Esophagus muscularis mucosa (tissue), 4 donors: ENCODE results near the gene LRCOL1. TPM values are rescaled to one million over a fixed set of nuclear protein-coding genes. Genes with fewer than 3 reads are reported as not detected.

ENCODE experiments used
- DNase-seq: peaks from one replicate; pipeline ENCODE4 v3.0.0-alpha.2; 2017; ENCODE audit errors: extremely low spot score
- H3K27ac ChIP-seq, 4 donors: fragments of 200-600 bp; sonication (generic); replicated peaks in 1 of 4; 1 replicate in 3 of 4; 2 replicates in 1 of 4; pipeline ENCODE4 v1.5.1; 2016 to 2019; ENCODE audit warnings: mild to moderate bottlenecking in 1 of 4
- H3K27me3 ChIP-seq, 4 donors: fragments of 200-600 bp; sonication (generic); one replicate each; pipeline versions ENCODE4 v1.5.1 to v1.6.0; 2016 to 2019
- H3K36me3 ChIP-seq, 4 donors: fragments of 200-600 bp; sonication (generic); one replicate each; pipeline ENCODE4 v1.5.1; 2016 to 2019
- H3K4me1 ChIP-seq, 4 donors: fragments of 200-600 bp; sonication (generic); one replicate each; pipeline ENCODE4 v1.5.1; 2016 to 2019
- H3K4me3 ChIP-seq, 4 donors: fragments of 200-600 bp; sonication (generic); 1 replicate in 2 of 4; 2 replicates in 2 of 4; pipeline ENCODE4 v1.5.1; 2016 to 2019; ENCODE audit warnings: mild to moderate bottlenecking in 4 of 4, moderate library complexity in 1 of 4
- H3K9me3 ChIP-seq, 4 donors: fragments of 200-600 bp; sonication (generic); 1 replicate in 3 of 4; 2 replicates in 1 of 4; pipeline ENCODE4 v1.5.1; 2016 to 2019
- CTCF ChIP-seq, 3 experiments: fragments of 200-600 bp in 2 of 3; fragments of 450-650 bp in 1 of 3; sonication (generic) in 2 of 3; IDR thresholded peaks; one replicate each; pipeline ENCODE4 v1.5.1; 2017 to 2019; ENCODE audit warnings: antibody characterized with exemption in 3 of 3, mild to moderate bottlenecking in 2 of 3, moderate library complexity in 1 of 3
- EP300 ChIP-seq: sonication (generic); formaldehyde crosslinking; IDR thresholded peaks from one replicate; pipeline ENCODE4 v1.6.1; 2017; ENCODE audit warnings: antibody characterized with exemption
- POLR2A ChIP-seq: fragments of 450-650 bp; IDR thresholded peaks from one replicate; pipeline ENCODE4 v1.6.1; 2017; ENCODE audit warnings: antibody characterized with exemption, moderate library complexity, mild to moderate bottlenecking, low read depth
- POLR2AphosphoS5 ChIP-seq, 2 donors: sonication (generic); formaldehyde crosslinking; IDR thresholded peaks; one replicate each; pipeline ENCODE4 v1.6.1; 2017; ENCODE audit warnings: antibody characterized with exemption in 2 of 2
- WGBS: methylation state at CpG from one replicate; pipeline ENCODE4 v1.1.5; 2018; 5-methylcytosine and 5-hydroxymethylcytosine counted together
- intact Hi-C: fragments of 100-400 bp; cut with DNase I; formaldehyde crosslinking; loops from one replicate; pipeline ENCODE4 v1.15.1; 2023
- total RNA-seq, 4 donors: library from RNA; depleted of rRNA; stranded (reverse); fragments of >200 nt; gene quantifications; one replicate each; pipeline versions ENCODE4 v1.1.0 to v1.2.1, GENCODE V29; 2016

The LRCOL1 gene
- total RNA-seq, 4 donors from 2014 or later: not detected

- no peak overlapping the region for H3K4me3 ChIP-seq
- WGBS: 95% methylated on average over 17 of the region's 19 CpGs
- peaks cover 0 to 8% (median 8%) of the 10 kb centered on the region in 4 donors for H3K36me3 ChIP-seq
- no peaks in the 10 kb centered on the region for H3K9me3 ChIP-seq
- no peaks in the 10 kb centered on the region for H3K27me3 ChIP-seq
- peaks cover 6 to 9% (median 7%) of the 10 kb centered on the region in 4 donors for H3K4me1 ChIP-seq
- no peak for DNase-seq
- H3K27ac ChIP-seq: no peak overlapping the region
- TF ChIP-seq POLR2AphosphoS5 (IDR thresholded peaks at IDR 0.05): no peak
- no peak for TF ChIP-seq EP300
- no peak for TF ChIP-seq CTCF (IDR thresholded peaks at IDR 0.05)
- no peak for TF ChIP-seq POLR2A
- intact Hi-C loops: no loop called here
Observed at GRCh38 chr12:132588821-132589669, 21.3 kb downstream of the LRCOL1 start.

GRCh38 chr12:132588319-132588718 lies 22.1 kb downstream of the LRCOL1 start:
- Histone ChIP-seq H3K4me1 (peaks cover 0 to 1% (median under 1%) of the 10 kb centered on the region in 4 donors), H3K9me3 (no peaks in the 10 kb centered on the region), H3K27me3 (no peaks in the 10 kb centered on the region), H3K27ac (no peak overlapping the region), H3K4me3 (no peak overlapping the region), H3K36me3 (peaks cover 0 to 13% (median 10%) of the 10 kb centered on the region in 4 donors)
- no peak for TF ChIP-seq POLR2AphosphoS5 (IDR thresholded peaks at IDR 0.05)
- TF ChIP-seq POLR2A: no peak
- no peak for DNase-seq
- 86% methylated on average over 4 of the region's 6 CpGs for WGBS
- intact Hi-C loops: no loop called here

GRCh38 chr12:132587781-132588180 lies 22.6 kb downstream of the LRCOL1 start:
- Histone ChIP-seq H3K27me3 (no peaks in the 10 kb centered on the region), H3K27ac (no peak overlapping the region), H3K36me3 (peaks cover 0 to 16% (median 12%) of the 10 kb centered on the region in 4 donors), H3K4me3 (no peak overlapping the region), H3K4me1 (peaks cover 0 to 4% (median 0%) of the 10 kb centered on the region in 4 donors), H3K9me3 (no peaks in the 10 kb centered on the region)
- WGBS: 83% methylated on average over 2 of the region's 3 CpGs
- DNase-seq: no peak
- TF ChIP-seq POLR2A (no peak), EP300 (no peak)
- intact Hi-C loops: no loop called here

GRCh38 chr12:132586929-132587328 lies 23.5 kb downstream of the LRCOL1 start:
- peaks cover 0 to 5% (median under 1%) of the 10 kb centered on the region in 4 donors for H3K4me1 ChIP-seq
- no peak overlapping the region for H3K4me3 ChIP-seq
- H3K36me3 ChIP-seq: peaks cover 0 to 25% (median 21%) of the 10 kb centered on the region in 4 donors
- no peaks in the 10 kb centered on the region for H3K27me3 ChIP-seq
- TF ChIP-seq CTCF (IDR thresholded peaks at IDR 0.05) (no peak), POLR2AphosphoS5 (IDR thresholded peaks at IDR 0.05) (no peak), POLR2A (no peak), EP300 (no peak)
- no peak for DNase-seq
- H3K27ac ChIP-seq: no peak overlapping the region
- no peaks in the 10 kb centered on the region for H3K9me3 ChIP-seq
- intact Hi-C loops: no loop called here
- WGBS: 90% methylated on average over 18 of the region's 18 CpGs

GRCh38 chr12:132585177-132585576 lies 25.2 kb downstream of the LRCOL1 start:
- TF ChIP-seq POLR2AphosphoS5 (IDR thresholded peaks at IDR 0.05): no peak
- TF ChIP-seq EP300: no peak
- no peak for TF ChIP-seq POLR2A
- TF ChIP-seq CTCF (IDR thresholded peaks at IDR 0.05): no peak
- no peak overlapping the region for H3K27ac ChIP-seq
- no peak for DNase-seq
- H3K4me3 ChIP-seq: no peak overlapping the region
- H3K9me3 ChIP-seq: no peaks in the 10 kb centered on the region
- intact Hi-C loops: no loop called here
- peaks cover 0 to 42% (median 35%) of the 10 kb centered on the region in 4 donors for H3K36me3 ChIP-seq
- 88% methylated on average over 24 of the region's 24 CpGs for WGBS
- H3K27me3 ChIP-seq: no peaks in the 10 kb centered on the region
- H3K4me1 ChIP-seq: peaks cover 0 to 23% (median 7%) of the 10 kb centered on the region in 4 donors
